KOPT-K1 (cell line): ENCODE data around the gene ZSWIM2.
"Not testable (repeated sequence)": the region's sequence is repeated elsewhere in the genome, so short reads cannot be mapped to it uniquely, and the experiment has no call there.

ENCODE experiments used
- H3K27ac ChIP-seq: fragments of 200-600 bp; sonication (generic); 2 replicates; pipeline ENCODE4 v1.5.1; 2016; ENCODE audit warnings: antibody characterized with exemption, mild to moderate bottlenecking, low read depth, low read length; ENCODE audit not compliant: poor library complexity, severe bottlenecking
- H3K36me3 ChIP-seq: fragments of 200-600 bp; sonication (generic); 2 replicates; pipeline ENCODE4 v1.5.1; 2017; ENCODE audit warnings: antibody characterized with exemption, mild to moderate bottlenecking, low read length, moderate library complexity; ENCODE audit not compliant: insufficient read depth
- H3K9me3 ChIP-seq: fragments of 200-600 bp; sonication (generic); 2 replicates; pipeline ENCODE4 v1.5.1; 2017; ENCODE audit warnings: antibody characterized with exemption, low read length, mild to moderate bottlenecking; ENCODE audit not compliant: insufficient read depth, poor library complexity, severe bottlenecking

Gene ZSWIM2, protein sequence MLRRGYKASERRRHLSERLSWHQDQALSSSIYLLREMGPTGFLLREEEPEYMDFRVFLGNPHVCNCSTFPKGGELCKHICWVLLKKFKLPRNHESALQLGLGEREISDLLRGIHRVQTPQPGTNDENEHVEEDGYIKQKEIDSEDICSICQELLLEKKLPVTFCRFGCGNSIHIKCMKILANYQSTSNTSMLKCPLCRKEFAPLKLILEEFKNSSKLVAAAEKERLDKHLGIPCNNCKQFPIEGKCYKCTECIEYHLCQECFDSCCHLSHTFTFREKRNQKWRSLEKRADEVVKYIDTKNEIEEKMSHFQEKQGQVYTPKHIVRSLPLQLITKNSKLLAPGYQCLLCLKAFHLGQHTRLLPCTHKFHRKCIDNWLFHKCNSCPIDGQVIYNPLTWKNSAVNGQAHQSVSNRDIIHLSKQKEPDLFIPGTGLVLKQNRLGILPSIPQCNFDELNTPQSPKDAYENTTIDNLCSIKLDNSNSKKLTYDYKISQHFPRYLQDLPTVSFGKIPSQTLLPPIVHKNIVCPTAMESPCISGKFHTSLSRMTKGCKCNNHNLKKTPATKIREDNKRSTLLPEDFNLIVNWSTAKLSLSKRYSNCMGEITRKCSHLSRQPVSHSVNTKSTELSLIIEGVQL

DNA sequence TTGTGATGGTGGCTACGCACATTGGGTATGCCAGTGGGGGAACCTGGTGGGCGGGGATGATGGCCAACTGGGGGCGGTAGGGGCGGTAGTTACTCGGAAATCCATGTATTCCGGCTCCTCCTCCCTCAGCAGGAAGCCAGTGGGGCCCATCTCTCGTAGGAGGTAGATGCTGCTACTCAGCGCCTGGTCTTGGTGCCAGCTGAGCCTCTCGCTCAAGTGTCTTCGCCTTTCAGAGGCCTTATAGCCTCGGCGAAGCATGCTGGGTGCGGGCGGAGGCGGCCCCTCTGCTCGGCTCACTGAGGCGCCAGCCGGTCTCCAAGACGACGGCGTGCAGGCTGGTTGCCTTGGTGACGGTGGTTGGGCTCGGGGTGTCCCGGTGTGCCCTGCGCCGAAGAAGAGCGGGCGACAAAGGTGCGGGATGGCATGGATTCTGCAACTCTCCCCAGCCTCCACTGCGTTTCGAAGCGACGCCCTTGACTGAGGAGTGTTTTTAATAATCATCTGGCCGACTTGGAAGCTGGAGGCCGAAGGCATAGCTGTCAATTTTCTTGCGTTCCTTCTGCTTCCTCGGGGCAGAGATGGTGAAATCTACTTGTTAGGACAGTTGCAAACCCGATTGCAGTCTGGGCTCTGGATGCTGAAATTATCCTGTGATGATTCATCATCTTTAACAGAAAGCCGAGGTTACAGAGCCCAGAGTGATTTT, at the start of gene ZSWIM2:
Gene ZSWIM2, minus strand, starts transcription at position 298 of the 706 bp plus-strand sequence. Its CDS starts 40 bp downstream, at position 258.
- Histone ChIP-seq H3K27ac (no peak within 1 kb of the TSS), H3K36me3 (no peaks in the 10 kb centered on the region), H3K9me3 (no peaks in the 10 kb centered on the region)

GRCh38 chr2:186896220-186896619, 47.2 kb upstream of the ZSWIM2 start:
- H3K27ac ChIP-seq, H3K36me3 ChIP-seq, H3K9me3 ChIP-seq: not testable (repeated sequence)

DNA sequence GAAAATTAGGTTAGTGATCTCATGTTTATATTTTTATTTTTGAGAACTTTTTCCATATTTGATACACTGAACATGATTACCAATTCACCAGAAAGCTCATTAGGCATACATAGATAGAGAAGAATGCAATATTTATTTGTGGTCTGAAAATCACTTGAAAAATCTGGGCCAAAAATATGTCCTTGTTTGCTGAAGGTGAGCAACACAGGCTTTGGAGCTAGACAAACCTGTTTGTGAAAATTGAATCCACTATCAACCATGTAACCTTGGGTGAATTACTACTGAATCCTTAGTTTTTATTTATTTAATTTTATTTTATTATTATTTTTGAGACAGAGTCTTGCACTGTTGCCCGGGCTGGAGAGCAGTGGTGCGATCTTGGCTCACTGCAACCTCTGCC, 46.5 kb upstream of the ZSWIM2 start:
- Histone ChIP-seq H3K9me3 (no peaks in the 10 kb centered on the region), H3K27ac (no peak overlapping the region), H3K36me3 (no peaks in the 10 kb centered on the region)

GRCh38 chr2:186894478-186894877, 45.5 kb upstream of the ZSWIM2 start:
- Histone ChIP-seq H3K36me3 (no peaks in the 10 kb centered on the region), H3K27ac (no peak overlapping the region), H3K9me3 (no peaks in the 10 kb centered on the region)

- H3K9me3 ChIP-seq = no peaks in the 10 kb centered on the region
- H3K27ac ChIP-seq = no peak overlapping the region
- H3K36me3 ChIP-seq = no peaks in the 10 kb centered on the region
Observed at GRCh38 chr2:186892821-186893220, 43.9 kb upstream of the ZSWIM2 start.

- H3K27ac ChIP-seq = no peak overlapping the region
- H3K36me3 ChIP-seq = no peaks in the 10 kb centered on the region
- no peaks in the 10 kb centered on the region for H3K9me3 ChIP-seq
Observed at GRCh38 chr2:186891185-186891621, 42.2 kb upstream of the ZSWIM2 start.

DNA sequence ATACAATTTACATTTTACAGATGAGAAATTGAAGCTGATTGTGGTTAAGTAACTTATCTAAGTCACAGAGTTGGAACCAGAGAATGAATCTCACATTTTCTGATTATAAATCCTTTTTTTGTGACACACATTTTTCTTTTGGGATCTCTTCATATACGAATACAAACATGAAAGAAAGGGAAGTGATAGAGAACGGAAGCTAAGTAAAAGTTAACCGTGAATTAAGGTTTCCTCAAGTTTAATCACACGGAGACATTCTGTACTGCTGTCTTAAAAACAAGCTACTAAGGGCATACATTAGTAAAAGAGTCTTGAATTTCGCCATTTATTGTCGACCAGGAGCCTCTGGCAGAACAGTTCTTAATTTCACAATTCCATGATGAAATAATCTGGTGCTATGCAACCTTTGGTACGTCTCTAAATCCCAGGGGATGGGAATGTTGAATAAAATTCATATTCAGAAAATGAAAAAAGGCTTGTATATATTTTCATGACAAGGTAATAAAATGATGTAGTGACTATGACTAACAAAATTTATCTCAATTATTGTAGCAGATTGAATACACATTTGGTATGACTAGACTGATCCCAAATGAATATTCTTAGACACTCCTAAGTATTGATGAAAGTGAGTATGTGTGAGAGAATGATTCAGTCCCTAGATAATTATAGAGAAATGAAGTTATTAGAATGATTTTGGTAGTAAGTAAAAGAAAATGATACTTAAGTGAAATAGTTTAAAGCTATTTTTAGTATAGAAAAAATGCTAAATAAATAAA, 40.3 kb upstream of the ZSWIM2 start:
- Histone ChIP-seq H3K27ac (no peak overlapping the region), H3K9me3 (no peaks in the 10 kb centered on the region), H3K36me3 (no peaks in the 10 kb centered on the region)

- Histone ChIP-seq H3K27ac (no peak overlapping the region), H3K36me3 (no peaks in the 10 kb centered on the region), H3K9me3 (no peaks in the 10 kb centered on the region)
Observed at GRCh38 chr2:186887107-186888090, 38.4 kb upstream of the ZSWIM2 start.

DNA sequence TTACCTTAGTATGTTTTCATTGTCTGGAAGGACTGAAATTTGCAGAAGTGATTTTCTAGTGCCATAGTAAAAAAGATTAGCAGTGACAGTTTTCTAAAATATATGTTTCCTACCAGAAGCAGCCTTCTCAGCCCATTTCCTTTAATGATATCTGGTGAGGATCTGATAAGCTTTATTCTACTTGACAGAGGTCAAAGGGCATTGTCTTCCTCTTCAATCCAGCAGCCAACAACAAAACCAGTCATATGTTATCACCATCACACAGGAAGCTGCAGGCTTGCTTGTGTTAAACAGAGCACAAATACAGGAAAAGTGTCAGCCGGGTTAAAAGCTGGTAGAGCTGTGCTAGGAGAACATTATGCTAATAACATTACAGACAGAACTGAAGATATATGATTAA, 35.6 kb upstream of the ZSWIM2 start:
- H3K9me3 ChIP-seq = no peaks in the 10 kb centered on the region
- H3K36me3 ChIP-seq = no peaks in the 10 kb centered on the region
- H3K27ac ChIP-seq = no peak overlapping the region

DNA sequence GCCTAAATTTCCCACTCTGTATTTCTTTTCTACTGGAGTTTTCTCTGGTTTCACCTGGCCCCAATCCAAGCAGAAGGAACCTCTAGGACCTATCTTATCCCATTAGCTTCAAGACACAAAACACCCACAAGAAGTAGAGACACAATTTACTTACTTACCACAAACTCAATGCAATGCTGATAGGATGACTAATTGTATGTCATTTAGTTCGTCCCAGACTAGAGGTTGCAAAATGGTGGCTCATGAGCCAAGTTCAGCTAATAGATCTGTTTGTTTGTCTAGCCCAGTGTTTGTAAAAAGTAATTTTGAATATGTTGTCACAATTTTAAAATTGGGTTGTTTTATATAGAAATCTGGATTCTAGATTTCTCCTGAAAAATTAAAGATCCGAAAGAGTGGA, 34.7 kb upstream of the ZSWIM2 start:
- no peak overlapping the region for H3K27ac ChIP-seq
- no peaks in the 10 kb centered on the region for H3K9me3 ChIP-seq
- no peaks in the 10 kb centered on the region for H3K36me3 ChIP-seq

DNA sequence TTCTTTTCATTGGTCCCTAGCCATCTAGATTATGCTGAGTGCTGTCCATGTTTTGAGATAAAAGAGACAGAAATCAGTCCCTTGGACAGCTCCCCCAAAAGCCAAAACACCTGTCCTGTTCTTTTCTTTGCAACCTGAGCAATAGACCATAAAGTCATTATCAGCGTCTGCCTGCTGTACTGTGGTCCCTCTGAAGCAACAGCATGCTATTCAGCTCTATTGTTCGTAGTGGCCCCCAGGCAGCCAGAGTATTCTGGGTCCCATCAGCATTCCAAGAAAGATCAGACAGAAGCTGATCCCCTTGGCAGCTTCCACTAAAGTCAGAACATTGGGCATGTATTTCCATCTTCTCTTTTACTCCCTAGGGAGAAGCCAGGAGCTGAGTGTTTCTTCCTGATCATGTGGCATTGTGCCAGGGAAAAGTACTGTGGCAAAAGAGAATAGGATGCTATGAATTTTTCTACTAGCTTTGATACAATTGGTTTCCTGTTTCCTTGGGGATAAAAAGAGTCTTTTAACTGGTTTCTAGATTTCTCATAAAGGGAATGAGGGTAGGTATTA, 33.6 kb upstream of the ZSWIM2 start:
- no peaks in the 10 kb centered on the region for H3K9me3 ChIP-seq
- H3K27ac ChIP-seq = no peak overlapping the region
- H3K36me3 ChIP-seq = no peaks in the 10 kb centered on the region

DNA sequence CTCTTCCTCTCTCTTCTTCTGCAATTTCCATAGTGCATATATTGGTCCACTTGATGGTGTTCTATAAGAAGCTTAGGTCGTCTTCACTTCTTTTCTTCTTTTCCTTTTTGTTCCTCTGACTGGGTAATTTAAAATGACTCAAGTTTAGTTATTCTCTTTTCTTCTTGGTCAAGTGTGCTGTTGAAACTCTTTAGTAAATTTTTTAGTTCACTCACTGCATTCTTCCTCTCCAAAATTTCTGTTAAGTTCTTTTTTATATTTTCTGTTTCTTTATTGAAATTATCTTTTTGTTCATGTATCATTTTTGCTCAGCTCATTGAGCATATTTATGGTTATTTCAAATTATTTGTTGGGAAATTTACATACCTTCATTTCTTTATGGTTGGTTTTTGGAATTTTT, 32.7 kb upstream of the ZSWIM2 start:
- no peaks in the 10 kb centered on the region for H3K36me3 ChIP-seq
- H3K9me3 ChIP-seq = no peaks in the 10 kb centered on the region
- no peak overlapping the region for H3K27ac ChIP-seq

- no peaks in the 10 kb centered on the region for H3K36me3 ChIP-seq
- H3K9me3 ChIP-seq = no peaks in the 10 kb centered on the region
- H3K27ac ChIP-seq = no peak overlapping the region
Observed at GRCh38 chr2:186879312-186879711, 30.3 kb upstream of the ZSWIM2 start.

DNA sequence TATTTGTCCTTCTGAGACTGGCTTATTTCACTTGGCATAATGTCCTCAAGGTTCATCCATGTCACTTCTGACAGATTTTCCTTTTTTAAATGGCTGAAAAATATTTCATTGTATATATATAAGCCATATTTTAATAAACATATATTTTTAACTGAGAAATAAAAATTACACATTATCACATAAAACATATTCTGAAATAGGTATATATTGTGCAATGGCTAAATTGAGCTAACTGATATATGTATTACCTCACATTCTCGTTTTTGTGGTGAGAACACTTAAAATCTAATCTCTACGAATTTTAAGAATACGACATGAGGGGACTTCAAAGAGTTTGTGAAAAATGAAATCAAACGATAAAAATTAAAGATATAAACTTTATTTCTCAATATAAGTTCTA, 25.7 kb upstream of the ZSWIM2 start:
- Histone ChIP-seq H3K27ac (no peak overlapping the region), H3K36me3 (no peaks in the 10 kb centered on the region), H3K9me3 (no peaks in the 10 kb centered on the region)
